ENCODE results near the gene CPLANE2.

The CPLANE2 gene

DNA sequence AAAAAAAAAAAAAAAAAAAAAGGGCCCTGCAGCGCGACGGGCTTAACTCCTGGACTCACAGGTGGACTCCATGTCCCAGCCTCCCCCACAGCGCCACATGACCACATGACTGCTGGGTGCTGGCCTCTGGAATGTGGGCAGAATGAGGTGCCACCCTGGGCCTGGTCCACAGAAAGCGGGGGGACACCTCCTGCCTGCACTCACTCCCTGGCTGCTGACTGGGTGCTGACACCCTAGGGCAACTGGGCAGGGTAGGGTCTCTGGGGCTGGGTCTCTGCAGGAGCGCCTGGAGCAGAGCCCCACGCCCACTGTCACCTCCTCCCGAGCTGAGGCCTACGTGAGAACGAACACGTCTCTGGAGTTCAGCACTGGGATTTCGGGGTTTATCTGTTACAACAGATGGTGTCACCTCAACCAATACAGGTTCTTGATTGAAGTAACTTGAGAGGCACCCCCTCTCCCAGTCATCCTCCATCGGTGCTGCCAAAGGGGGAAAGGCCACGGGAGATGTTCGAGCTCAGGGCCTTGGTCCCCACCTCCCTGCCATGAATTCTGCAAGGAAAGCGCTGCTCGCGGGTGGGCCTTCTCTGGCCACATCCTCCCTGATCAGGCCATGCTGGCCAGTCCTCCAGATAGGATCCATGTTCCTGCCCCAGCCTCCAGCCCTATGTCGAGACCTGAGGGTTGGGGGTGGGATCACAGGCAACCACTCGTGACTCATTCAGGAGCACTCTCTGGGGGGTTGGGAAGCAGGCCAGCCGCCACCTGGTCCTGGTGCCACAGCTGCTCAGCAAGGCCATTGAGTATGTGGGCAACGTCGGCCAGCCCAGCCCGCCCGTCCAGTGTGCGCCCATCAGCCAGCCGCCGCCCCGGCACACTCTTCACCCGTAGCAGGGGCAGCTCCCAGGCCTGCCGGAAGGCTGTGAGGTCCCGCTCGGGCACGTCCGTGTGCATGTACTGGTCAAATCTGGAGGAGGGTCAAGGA, 5.4 kb downstream of the CPLANE2 start:
- DNase-seq (ENCODE audit: extremely low read depth, insufficient read length) = no peak
- no peaks in the 10 kb centered on the region; the same call in 1 of the 2 replicates for H3K27me3 ChIP-seq (replicated peaks; ENCODE audit: control insufficient read depth, insufficient read depth, low read length)
- no peak overlapping the region for H3K4me3 ChIP-seq (replicated peaks; ENCODE audit: low read depth, low read length)
- no peak for TF ChIP-seq CTCF (IDR thresholded peaks at IDR 0.05; ENCODE audit: insufficient read depth, low read length, poor library complexity, severe bottlenecking)
- no peaks in the 10 kb centered on the region for H3K36me3 ChIP-seq (ENCODE audit: control insufficient read depth, insufficient read depth, low read length)

DNA sequence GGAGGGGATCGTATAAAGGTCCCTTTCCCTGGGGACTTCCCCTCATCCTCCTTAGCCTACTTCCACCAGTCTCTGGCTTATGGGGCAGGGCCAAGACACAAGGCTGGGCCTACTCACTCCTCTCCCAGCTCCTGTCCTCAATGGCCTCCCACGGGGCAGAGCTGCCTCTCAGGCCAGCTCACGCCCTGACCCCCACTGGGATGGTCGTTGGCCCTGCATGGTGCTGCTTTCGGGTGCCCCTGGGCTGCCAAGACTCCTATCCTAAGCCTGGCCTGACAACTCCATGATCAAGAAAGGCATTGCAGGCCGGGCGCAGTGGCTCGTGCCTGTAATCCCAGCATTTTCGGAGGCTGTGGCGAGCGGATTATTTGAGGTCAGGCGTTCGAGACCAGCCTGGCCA, 6.2 kb downstream of the CPLANE2 start:
- H3K36me3 ChIP-seq (ENCODE audit: control insufficient read depth, insufficient read depth, low read length) = no peaks in the 10 kb centered on the region
- DNase-seq (ENCODE audit: extremely low read depth, insufficient read length) = no peak
- TF ChIP-seq CTCF (IDR thresholded peaks at IDR 0.05; ENCODE audit: insufficient read depth, low read length, poor library complexity, severe bottlenecking) = no peak
- H3K4me3 ChIP-seq (replicated peaks; ENCODE audit: low read depth, low read length) = no peak overlapping the region
- no peaks in the 10 kb centered on the region; the same call in 1 of the 2 replicates for H3K27me3 ChIP-seq (replicated peaks; ENCODE audit: control insufficient read depth, insufficient read depth, low read length)

GRCh38 chr1:16229976-16230740, 6.8 kb downstream of the CPLANE2 start:
- no peak for TF ChIP-seq CTCF (IDR thresholded peaks at IDR 0.05; ENCODE audit: insufficient read depth, low read length, poor library complexity, severe bottlenecking)
- DNase-seq (ENCODE audit: extremely low read depth, insufficient read length) = no peak
- H3K36me3 ChIP-seq (ENCODE audit: control insufficient read depth, insufficient read depth, low read length) = no peaks in the 10 kb centered on the region
- no peak overlapping the region for H3K4me3 ChIP-seq (replicated peaks; ENCODE audit: low read depth, low read length)
- no peaks in the 10 kb centered on the region; the same call in 1 of the 2 replicates for H3K27me3 ChIP-seq (replicated peaks; ENCODE audit: control insufficient read depth, insufficient read depth, low read length)

DNA sequence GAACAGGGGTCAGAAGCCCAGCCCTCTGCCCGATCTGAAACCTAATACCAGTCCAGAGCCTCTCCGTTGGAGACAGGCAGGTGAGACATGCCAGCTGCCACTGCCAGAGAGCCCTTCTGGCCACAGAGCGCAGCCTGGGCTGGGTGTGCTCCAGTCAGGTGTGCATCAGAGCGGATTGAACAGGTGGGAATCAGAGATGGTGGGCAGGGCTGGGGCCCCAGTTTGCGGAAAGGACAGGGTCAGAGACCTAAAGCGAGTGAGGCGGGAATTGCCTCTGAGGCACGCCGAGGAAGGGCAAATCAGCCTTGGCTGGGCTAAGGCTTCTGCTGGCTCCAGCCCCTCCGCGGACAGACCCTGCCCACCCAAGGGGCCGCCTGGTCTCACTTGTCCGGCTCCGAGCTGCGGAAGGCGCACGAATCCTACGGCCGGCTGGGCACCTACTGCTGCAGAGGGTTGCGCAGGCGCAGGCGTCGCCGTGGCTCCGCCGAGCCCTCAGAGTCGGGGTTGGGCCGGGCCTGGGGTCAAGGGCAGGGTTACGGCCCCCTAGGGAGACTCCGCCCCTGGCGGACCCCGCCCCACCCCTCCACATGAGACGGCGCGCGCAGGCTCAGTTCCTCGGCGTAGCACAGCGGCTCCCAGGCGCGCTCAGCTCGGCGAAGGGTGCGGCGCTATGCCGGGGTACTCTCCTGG, 10.3 kb downstream of the CPLANE2 start:
- Histone ChIP-seq H3K4me3 (replicated peaks; ENCODE audit: low read depth, low read length) (no peak overlapping the region), H3K27me3 (replicated peaks; ENCODE audit: control insufficient read depth, insufficient read depth, low read length) (no peaks in the 10 kb centered on the region; the same call in 1 of the 2 replicates), H3K36me3 (ENCODE audit: control insufficient read depth, insufficient read depth, low read length) (no peaks in the 10 kb centered on the region)
- DNase-seq (ENCODE audit: extremely low read depth, insufficient read length) = no peak
- no peak for TF ChIP-seq CTCF (IDR thresholded peaks at IDR 0.05; ENCODE audit: insufficient read depth, low read length, poor library complexity, severe bottlenecking)

DNA sequence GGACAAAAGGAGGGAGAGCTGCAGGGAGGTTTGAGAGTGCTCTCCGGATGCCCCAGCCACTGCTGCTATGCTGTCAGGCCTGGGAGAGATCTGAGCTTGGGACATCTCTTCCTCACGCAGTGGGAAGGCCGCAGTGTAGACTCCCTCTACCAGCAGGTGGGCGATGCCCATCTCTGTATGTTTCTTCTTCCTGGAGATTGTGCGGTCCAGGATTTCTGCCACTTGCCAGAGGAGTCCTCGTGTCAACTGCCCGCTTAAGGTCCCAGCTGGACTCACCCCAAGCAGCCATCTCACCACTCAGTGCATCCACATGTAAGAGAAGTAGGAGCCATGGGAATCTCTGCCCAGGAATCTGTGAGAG, 10.9 kb downstream of the CPLANE2 start:
- H3K4me3 ChIP-seq (replicated peaks; ENCODE audit: low read depth, low read length) = no peak overlapping the region
- DNase-seq (ENCODE audit: extremely low read depth, insufficient read length) = no peak
- TF ChIP-seq CTCF (IDR thresholded peaks at IDR 0.05; ENCODE audit: insufficient read depth, low read length, poor library complexity, severe bottlenecking) = no peak
- no peaks in the 10 kb centered on the region; the same call in 1 of the 2 replicates for H3K27me3 ChIP-seq (replicated peaks; ENCODE audit: control insufficient read depth, insufficient read depth, low read length)
- no peaks in the 10 kb centered on the region for H3K36me3 ChIP-seq (ENCODE audit: control insufficient read depth, insufficient read depth, low read length)
